NCI-H2107 treated with DMSO at 0.1 percent for 48 hours (cell line): ENCODE data around the gene MGMT.

Experiments used
- DNase-seq: peaks from one replicate; lab custom pipeline; 2025; ENCODE audit not compliant: unreplicated experiment; lab: John Stamatoyannopoulos, UW

The MGMT gene

GRCh38 chr10:129704786-129705525 lies 237.9 kb downstream of the MGMT start:
- no peak for DNase-seq

GRCh38 chr10:129705676-129706075 lies 238.6 kb downstream of the MGMT start:
- DNase-seq: no peak

GRCh38 chr10:129706081-129706480 lies 239.0 kb downstream of the MGMT start:
- DNase-seq: no peak

- DNase-seq: no peak
These were observed 239.5 kb downstream of the MGMT start for GRCh38 chr10:129706523-129706922.

GRCh38 chr10:129707406-129708388 lies 240.7 kb downstream of the MGMT start:
- no peak for DNase-seq

GRCh38 chr10:129709101-129709500 lies 242.1 kb downstream of the MGMT start:
- no peak for DNase-seq

- DNase-seq: no peak
These were observed 242.8 kb downstream of the MGMT start for GRCh38 chr10:129709627-129710509.

GRCh38 chr10:129710510-129710847 lies 243.4 kb downstream of the MGMT start:
- DNase-seq: no peak

GRCh38 chr10:129711291-129711690 lies 244.2 kb downstream of the MGMT start:
- DNase-seq: no peak

- no peak for DNase-seq
These were observed 245.0 kb downstream of the MGMT start for GRCh38 chr10:129712000-129712399.

- no peak for DNase-seq
These were observed 246.7 kb downstream of the MGMT start for GRCh38 chr10:129713659-129714265.

GRCh38 chr10:129715805-129716204 lies 248.8 kb downstream of the MGMT start:
- no peak for DNase-seq

GRCh38 chr10:129716211-129716681 lies 249.2 kb downstream of the MGMT start:
- no peak for DNase-seq

GRCh38 chr10:129716881-129717280 lies 249.8 kb downstream of the MGMT start:
- no peak for DNase-seq

- DNase-seq: no peak
These were observed 250.9 kb downstream of the MGMT start for GRCh38 chr10:129717816-129718547.

- DNase-seq: no peak
These were observed 251.7 kb downstream of the MGMT start for GRCh38 chr10:129718548-129719414.

- no peak for DNase-seq
These were observed 252.3 kb downstream of the MGMT start for GRCh38 chr10:129719415-129719739.

- DNase-seq: no peak
These were observed 253.0 kb downstream of the MGMT start for GRCh38 chr10:129719889-129720590.
